Measurements from ENCODE around the gene SCNN1B.
"Not testable (repeated sequence)": the region's sequence is repeated elsewhere in the genome, so short reads cannot be mapped to it uniquely, and the experiment has no call there.

SCNN1B gene

DNA sequence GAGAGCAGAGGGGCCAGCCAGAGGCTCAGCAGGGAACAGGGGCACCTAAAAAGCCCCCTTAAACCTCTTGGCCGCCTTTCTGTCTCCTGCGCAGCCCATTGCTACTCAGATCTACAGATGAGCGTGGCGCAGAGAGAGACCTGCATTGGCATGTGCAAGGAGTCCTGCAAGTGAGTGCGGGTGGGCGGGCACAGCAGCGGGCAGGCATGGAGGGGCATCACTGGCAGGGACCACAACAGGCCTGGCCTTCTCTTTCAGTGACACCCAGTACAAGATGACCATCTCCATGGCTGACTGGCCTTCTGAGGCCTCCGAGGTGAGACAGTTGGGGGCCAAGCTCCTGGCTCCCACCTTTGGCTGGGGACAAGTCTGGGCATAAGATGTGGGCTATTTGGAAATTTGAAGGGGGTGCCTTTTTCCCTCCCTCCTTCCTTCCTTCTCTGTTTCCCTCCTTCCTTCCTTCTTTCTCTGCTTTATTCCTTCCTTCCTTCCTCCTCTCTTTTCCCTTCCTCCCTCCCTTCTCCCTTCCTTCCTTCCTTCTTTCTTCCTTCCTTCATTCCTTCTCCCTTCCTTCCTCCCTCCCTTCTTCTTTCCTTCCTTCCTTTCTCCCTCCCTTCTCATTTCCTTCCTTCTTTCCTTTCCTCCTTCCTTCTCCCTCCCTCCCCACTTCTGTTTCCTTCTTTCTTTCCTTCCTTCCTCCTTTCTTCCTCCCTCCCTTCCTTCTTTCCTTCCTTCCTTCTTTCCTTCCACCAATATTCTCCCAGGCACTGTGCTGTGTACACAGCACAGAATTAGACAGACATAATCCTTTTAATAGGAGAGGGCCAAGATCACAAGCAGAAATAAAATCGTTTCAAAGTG is 75.2 kb downstream of the SCNN1B start:
- in situ Hi-C loops (cut with HindIII; ENCODE audit: low sequenced_read_pairs) = no loop called here

DNA sequence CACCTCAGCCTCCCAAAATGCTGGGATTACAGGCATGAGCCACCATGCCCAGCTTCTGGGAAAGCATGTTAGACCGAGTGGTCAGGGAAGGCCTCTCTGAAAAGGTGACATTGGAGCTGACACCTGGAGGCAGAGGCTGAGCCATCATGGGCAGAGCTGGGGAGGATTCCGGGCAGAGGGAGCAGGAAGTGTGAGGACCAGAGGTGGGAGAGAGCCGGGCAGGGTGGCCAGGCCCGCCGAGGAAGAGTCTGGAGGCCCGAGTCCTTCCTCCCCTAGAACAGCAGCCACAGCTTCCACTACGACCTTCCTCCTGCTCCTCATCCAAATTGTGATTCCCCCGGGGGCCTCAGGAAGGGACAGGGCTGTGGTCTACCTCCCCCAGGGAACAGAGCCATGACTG is 76.2 kb downstream of the SCNN1B start:
- in situ Hi-C loops (cut with HindIII; ENCODE audit: low sequenced_read_pairs) = no loop called here

DNA sequence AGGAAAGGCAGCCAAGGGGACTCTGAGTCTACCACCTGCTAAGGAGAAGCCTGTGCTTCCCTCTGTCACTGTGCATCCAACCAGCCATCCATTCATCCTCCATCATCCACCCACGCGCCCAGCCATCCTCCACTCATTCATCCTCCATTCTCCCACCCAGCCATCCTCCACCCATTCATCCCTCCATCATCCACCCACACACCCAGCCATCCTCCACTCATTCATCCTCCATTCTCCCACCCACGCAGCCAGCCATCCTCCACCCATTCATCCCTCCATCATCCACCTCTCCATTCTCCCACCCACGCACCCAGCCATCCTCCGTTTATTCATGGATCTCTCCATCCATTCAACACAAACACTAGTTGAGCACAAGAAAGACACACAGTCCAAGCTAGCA is 76.8 kb downstream of the SCNN1B start:
- in situ Hi-C loops (cut with HindIII; ENCODE audit: low sequenced_read_pairs) = no loop called here

DNA sequence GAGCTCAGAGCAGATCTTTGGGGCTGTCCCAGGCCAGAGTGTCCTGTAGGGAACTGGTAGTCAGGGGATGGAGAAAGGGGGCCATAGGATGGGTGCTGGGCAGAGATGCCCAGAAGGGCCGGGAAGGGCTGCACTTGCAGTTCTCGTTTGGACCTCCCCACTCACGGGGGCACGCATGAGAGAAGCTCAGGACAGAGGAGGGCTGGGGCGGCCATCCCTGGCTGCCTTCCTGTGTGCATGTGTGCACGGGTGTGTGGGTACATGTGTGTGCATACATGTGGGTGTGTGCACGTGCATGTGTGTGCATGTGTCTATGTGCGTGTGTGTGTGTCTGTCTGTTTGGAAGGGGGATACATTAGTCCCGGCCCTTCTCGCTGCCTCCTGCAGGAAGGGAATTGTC is 77.6 kb downstream of the SCNN1B start:
- in situ Hi-C loops (cut with HindIII; ENCODE audit: low sequenced_read_pairs) = no loop called here

DNA sequence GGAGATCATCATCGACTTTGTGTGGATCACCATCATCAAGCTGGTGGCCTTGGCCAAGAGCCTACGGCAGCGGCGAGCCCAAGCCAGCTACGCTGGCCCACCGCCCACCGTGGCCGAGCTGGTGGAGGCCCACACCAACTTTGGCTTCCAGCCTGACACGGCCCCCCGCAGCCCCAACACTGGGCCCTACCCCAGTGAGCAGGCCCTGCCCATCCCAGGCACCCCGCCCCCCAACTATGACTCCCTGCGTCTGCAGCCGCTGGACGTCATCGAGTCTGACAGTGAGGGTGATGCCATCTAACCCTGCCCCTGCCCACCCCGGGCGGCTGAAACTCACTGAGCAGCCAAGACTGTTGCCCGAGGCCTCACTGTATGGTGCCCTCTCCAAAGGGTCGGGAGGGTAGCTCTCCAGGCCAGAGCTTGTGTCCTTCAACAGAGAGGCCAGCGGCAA is 78.4 kb downstream of the SCNN1B start:
- in situ Hi-C loops (cut with HindIII; ENCODE audit: low sequenced_read_pairs) = no loop called here

DNA sequence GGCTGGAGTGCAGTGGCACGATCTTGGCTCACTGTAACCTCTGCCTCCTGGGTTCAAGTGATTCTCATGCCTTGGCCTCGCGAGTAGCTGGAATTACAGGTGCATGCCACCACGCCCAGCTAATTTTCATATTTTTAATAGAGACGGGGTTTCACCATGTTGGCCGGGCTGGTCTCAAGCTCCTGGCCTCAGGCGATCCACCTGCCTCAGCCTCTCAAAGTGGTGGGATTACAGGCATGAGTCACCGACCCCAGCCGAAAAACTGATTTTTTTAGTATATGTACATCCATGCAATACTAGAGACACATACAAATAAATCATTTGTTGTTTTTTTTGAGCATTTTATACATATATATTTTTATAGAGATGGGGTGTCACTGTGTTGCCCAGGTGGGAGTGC is 79.6 kb downstream of the SCNN1B start:
- in situ Hi-C loops (cut with HindIII; ENCODE audit: low sequenced_read_pairs) = not testable (repeated sequence)

DNA sequence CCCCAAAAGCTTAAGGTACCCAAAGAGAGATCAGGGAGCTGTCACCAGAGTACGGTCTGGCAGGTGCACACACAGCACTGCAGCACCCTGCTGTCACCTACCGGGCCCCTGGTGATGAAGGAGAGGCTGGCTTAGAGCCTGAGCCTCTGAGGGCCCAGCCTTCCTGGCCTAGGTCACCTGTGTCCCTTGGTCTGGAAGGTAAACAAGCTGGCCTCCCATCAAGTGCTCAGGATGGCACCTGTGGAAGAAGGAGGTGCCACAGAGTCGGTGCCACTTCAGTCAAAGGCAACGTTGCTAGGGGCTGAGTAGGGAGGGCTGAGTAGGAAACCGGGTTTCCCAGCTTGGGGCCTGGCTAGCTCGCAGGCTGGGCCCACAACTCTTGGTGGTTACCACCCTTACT is 80.2 kb downstream of the SCNN1B start:
- in situ Hi-C loops (cut with HindIII; ENCODE audit: low sequenced_read_pairs) = no loop called here

DNA sequence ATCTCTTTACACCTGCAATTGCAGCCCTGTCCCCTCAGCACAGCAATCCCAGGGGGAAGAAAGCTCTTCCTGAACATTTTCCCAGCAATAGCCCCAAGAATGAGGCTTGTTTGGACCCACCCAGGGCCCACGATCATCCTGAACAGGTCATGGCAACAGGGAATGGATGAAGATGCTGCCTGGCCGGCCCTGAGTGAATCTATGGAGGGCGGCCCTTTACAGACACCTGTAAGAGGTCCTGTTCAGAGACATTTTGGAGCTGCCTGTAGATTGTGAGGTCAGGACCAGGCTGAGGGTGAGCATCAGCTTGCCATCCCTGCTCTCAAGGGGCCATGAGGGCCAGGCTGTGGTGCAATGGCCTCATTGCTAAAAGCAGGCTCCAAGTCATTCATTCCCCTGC is 81.8 kb downstream of the SCNN1B start:
- in situ Hi-C loops (cut with HindIII; ENCODE audit: low sequenced_read_pairs) = no loop called here

DNA sequence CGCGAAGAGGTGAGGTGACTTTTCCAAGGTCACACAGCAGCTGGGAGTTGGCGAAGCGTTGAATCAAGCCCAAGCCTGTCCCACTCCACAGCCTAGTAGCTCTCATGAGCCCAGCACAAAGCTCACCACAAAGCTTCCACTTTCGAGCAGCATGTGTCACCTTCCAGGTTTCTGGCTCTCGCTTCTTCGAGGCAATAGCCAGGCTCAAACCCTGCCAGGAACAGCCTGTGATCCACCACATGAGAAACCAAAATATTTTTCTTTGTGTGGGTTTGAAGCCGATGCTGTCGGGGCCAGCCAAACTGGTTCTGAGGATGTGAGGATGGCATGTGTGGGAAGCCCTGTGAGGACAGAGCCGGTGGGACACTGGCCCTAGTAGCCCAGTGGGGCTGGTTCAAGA is 82.8 kb downstream of the SCNN1B start:
- in situ Hi-C loops (cut with HindIII; ENCODE audit: low sequenced_read_pairs) = loop anchor here (5.0 kb wide), 1 partner anchor 37 kb away; no protein-coding TSS in a partner anchor

DNA sequence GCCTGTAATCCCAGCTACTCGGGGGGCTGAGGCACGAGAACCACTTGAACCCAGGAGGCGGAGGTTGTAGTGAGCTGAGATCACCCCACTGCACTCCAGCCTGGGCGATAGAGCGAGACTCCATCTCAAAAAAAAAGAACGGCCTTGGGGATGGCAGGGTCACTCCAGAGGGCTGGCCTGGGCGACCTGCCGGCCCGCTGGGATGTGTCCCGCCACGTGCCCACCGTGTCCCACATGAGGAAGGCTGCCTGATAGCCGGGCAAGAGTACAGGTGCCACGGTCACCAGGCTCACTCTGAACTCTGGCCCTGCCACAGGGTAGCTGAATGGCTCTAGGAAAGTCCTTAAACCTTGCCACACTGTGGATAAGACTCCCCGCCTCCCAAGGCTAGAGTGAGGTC is 83.3 kb downstream of the SCNN1B start:
- in situ Hi-C loops (cut with HindIII; ENCODE audit: low sequenced_read_pairs) = loop anchor here (5.0 kb wide), 1 partner anchor 37 kb away; no protein-coding TSS in a partner anchor

DNA sequence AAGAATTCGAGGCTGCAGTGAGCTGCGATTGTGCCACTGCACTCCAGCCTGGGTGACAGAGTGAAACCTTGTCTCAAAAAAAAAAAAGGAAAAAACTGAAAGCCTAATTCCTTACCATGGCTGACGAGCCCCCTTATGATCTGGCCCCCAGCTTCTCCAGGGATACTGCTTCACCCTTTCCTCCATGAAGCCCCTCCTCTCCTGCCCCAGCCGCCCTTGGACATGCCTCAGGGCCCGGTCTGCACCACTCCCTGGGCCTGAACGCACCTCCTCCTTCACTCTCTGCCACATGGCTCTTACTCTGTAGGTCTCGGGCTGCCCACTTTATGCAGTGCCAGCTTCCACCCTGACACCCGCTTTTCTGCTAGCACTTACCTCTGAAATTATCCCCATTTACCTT is 85.6 kb downstream of the SCNN1B start:
- in situ Hi-C loops (cut with HindIII; ENCODE audit: low sequenced_read_pairs) = loop anchor here (5.0 kb wide), 1 partner anchor 35 kb away; no protein-coding TSS in a partner anchor

DNA sequence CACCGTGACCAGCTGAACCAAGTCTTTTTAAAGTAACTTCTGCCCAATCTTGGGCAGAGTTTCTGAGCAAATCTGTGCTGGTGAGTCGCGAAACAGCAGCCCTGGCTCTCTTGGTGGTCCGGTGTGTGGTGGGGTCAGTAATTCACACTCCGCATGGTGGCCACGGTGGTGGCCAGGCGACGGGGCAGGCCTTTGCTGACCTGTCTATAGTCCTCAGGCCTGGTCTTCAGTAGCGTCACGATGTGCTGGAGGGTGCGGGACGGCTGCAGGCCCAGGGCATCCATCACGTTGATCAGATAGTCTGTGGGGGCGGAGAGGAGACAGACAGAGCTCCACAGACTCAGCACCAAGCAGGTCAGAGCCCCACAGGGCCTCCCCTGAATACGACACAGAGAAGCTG is 86.7 kb downstream of the SCNN1B start:
- in situ Hi-C loops (cut with HindIII; ENCODE audit: low sequenced_read_pairs) = loop anchor here (5.0 kb wide), 1 partner anchor 34 kb away; no protein-coding TSS in a partner anchor

DNA sequence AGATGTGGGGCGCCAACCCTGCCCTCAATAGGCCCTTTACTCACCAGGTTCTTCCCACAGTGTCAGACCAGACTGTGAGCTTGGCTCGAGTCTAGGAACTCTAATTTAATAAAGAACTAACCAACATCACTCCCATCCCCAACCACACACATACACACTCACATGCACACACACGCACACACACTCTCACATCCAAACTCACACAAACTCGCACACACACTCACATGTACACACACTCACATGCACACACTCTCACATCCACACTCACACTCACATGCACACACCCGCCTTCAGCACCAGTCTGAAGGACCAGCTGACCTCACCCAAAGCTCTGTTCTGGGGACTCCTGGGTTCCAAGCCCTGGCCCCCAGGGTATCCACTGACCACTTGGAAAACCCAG is 87.1 kb downstream of the SCNN1B start:
- in situ Hi-C loops (cut with HindIII; ENCODE audit: low sequenced_read_pairs) = loop anchor here (5.0 kb wide), 1 partner anchor 33 kb away; no protein-coding TSS in a partner anchor

DNA sequence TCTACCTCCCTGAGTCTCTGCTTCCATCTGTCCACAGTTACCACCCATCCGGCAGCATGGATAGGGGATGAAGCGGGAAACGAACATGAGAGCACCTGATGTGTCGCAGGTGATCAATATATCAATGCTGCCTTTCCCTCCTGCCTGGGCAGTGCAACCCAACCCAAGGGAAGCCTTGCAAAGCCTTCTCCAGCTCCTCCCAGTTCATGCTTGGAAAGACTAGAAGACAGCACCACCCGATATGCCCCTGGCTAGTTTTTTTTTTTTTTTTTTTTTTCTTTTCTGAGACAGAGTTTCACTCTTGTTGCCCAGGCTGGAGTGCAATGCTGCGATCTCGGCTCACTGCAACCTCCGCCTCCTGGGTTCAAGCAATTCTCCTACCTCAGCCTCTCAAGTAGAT is 87.8 kb downstream of the SCNN1B start:
- in situ Hi-C loops (cut with HindIII; ENCODE audit: low sequenced_read_pairs) = loop anchor here (5.0 kb wide), 1 partner anchor 32 kb away; no protein-coding TSS in a partner anchor

DNA sequence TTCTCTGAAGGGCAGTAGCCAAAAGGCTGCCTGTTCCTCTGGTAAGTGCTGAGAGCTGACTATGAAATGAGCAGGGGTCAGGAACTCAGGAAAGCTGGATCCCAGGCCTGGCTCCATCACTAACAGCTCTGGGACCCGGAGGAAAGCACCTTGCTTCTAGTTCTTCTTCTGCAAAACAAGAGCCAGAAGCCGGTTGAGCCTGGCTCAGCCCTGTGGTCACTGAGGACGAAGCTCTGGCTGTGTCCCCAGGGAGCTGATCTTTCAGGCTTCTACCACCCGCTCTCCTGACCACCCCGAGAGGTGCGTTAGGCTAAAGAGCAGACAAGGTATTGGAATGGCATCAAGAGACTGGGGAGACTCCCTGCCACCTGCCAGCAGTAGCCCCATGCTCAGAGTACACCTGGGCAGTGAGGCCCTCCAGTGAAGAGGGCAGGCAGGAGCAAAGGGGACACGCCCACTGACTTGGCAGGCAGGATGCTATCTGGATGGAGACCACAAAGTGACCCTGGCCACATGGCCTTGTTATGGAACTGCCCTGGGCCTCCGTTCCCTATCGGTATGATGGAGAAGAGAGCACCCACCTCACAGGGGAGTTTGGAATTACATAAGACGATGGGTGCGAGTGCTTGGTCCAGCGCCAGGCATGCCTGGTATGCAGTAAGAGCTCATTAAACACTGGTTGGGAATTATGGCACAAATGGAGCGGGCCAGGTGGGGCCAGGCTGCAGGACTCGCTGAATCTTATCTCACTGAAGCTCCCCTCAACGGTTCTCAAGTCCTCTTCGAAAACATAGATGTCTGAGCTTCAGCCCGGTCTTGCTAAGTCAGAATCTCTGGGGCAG is 89.5 kb downstream of the SCNN1B start:
- in situ Hi-C loops (cut with HindIII; ENCODE audit: low sequenced_read_pairs) = no loop called here

DNA sequence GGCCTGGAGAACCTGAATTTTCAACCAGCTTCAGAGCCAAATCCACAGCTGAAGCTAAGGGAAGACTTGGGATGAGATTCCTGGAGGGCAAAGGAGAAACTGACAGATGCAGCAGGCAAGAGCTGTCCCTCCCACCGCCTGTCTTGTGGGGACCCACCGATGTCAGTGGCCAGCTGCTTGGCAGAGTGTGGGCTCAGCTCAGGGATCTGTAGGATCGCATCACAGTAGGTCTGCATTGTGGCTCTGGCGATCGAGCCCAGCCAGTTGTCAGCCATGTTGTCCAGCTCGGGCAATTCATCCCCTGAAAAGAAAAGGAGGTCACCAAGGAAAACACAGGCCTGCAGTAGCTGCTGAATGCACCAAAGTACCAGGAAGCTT is 90.1 kb downstream of the SCNN1B start:
- in situ Hi-C loops (cut with HindIII; ENCODE audit: low sequenced_read_pairs) = no loop called here

DNA sequence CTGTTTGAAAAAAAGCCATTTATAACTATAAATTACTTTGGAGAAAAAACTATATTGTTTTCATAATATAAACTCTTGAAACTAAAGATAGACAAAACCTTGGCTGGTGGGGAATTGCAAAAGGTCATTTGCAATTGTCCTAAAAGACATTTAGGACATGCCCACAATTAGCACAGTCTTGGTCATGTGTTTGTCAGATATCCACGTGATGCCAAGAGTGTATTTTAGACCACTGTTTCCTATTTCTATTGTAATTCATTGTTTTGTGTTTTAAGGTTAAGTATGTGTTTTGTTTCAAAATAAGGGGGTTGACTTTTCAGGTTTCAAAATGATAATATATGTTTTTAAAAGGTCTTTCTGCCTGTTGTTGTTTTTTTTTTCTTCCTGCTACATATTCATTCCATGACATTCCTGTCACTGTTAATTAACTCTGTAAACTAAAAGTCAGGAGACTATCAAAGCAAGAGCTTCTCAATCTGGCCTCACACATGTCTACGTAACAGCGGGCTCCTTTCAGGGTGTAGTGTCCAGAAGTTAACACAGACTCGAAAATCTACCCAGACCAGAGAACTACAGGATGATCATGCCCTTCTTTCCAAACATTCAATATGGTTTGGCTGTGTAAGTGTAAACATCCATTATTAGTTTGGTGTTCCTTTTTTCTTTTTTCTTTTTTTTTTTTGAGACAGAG is 92.2 kb downstream of the SCNN1B start:
- in situ Hi-C loops (cut with HindIII; ENCODE audit: low sequenced_read_pairs) = no loop called here

DNA sequence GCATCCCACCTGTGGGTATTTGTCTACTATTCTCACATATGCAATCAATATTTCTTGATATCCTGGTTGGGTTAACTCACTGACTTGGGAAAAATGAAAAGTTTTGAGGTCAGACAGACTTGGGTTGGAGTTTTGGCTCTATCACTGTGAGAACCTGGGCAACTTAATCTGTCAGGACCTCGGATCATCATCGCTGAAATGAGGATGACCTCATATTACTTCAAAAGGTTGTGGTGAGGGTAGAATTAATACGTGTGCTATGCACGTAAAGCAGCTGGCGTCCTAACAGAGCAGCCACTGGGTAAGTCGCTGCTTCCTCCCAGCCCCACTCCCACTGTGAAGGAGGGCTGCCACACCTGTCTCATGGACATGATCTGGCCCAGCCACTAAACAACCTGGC is 93.6 kb downstream of the SCNN1B start:
- in situ Hi-C loops (cut with HindIII; ENCODE audit: low sequenced_read_pairs) = no loop called here

DNA sequence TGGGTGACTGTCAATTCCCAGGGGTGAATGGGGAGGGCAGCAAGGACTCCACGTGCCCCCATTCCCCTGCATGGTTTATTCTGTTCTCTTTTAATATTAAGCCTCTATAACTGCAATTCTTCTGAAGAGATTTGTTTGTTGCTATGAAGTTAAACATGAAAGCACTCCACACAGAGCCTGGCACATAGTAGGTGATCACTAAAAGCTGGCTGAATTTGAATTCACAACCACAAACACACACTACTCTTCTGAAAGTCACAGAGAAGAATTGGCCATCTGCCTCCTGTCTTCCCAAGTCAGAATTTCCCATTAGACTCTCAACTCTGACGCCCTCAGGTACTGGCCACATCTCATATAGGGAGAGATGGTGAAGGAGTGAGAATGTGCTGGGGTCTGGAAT is 95.4 kb downstream of the SCNN1B start:
- in situ Hi-C loops (cut with HindIII; ENCODE audit: low sequenced_read_pairs) = no loop called here

DNA sequence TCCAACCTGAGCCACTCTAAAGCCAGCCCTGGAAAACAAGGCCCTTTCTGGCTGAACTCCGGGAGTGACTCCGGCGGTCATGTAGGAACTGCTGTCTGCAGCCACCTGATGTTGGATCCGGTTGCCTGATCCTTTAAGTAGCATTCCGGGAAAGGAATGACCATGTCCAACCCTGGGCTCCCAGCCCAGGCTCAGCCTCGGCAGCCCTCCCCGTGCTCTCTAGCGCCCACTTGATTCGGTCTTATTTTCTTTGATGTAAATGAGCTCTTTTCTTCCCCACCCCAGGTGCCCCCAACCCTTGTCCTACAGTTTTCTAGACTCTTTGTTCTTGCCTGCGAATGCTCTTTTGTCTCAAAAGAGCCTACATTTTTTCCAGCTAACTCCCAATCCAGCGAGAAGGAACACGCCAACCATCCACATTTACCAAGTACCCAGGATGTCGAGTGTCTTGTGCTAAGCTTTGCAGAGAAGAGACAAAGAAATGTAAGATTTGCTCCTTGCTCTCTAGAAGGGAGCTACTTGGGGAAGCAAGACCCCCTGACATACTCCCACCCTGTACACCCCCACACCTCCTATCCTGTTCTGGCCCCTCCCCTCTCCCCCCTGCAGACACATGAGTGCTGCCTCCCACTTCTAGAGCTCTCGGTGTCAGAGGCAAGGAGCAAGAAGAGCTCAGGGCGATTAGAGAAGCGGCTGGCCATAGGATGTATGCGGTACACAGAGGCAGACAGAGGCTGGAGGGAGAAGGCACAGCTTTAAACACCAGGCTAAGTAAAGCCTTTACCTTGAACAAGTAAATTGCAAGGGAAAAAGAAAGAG is 97.1 kb downstream of the SCNN1B start:
- in situ Hi-C loops (cut with HindIII; ENCODE audit: low sequenced_read_pairs) = no loop called here
